Activated naive CD8-positive, alpha-beta T cell treated with anti-CD3 and anti-CD28 coated beads for 36 hours (primary cell): ENCODE measurements around the gene PFKFB4. TPM values are rescaled to one million over a fixed set of nuclear protein-coding genes. Genes with fewer than 3 reads are reported as not detected.

Experiments
- DNase-seq: peaks from one replicate; pipeline ENCODE4 v3.0.0; 2021
- H3K27ac Mint-ChIP-seq: one replicate; pipeline ENCODE4 v1.8.0; 2022; ENCODE audit warnings: mild to moderate bottlenecking, moderate library complexity, mixed read lengths
- H3K27me3 Mint-ChIP-seq: one replicate; pipeline ENCODE4 v1.8.0; 2022; ENCODE audit warnings: mild to moderate bottlenecking, mixed read lengths
- H3K36me3 Mint-ChIP-seq: one replicate; pipeline ENCODE4 v1.8.0; 2021; ENCODE audit warnings: mild to moderate bottlenecking, mixed read lengths
- H3K4me1 Mint-ChIP-seq: one replicate; pipeline ENCODE4 v1.8.0; 2021; ENCODE audit warnings: mixed read lengths
- H3K4me3 Mint-ChIP-seq: one replicate; pipeline ENCODE4 v1.8.0; 2022; ENCODE audit warnings: mild to moderate bottlenecking, moderate library complexity, mixed read lengths
- H3K9me3 Mint-ChIP-seq: one replicate; pipeline ENCODE4 v1.8.0; 2022; ENCODE audit warnings: mixed read lengths
- total RNA-seq, 2 experiments: library from RNA; stranded (reverse); gene quantifications; one replicate each; pipeline ENCODE4 v1.2.3, GENCODE V29; 2021

Gene PFKFB4
- 10 to 100 TPM; 33.7 to 36.1 TPM for total RNA-seq

GRCh38 chr3:48556796-48557626 is at the start of gene PFKFB4:
Gene PFKFB4, minus strand, starts transcription at chr3:48556803. Its CDS starts 26 bp downstream, at chr3:48556777.
- Mint-ChIP-seq H3K9me3 (no peaks in the 10 kb centered on the region), H3K36me3 (peaks cover 6% of the 10 kb centered on the region), H3K27ac (peak within 1 kb of the TSS; percentile 88), H3K27me3 (no peaks in the 10 kb centered on the region), H3K4me1 (peaks cover 20% of the 10 kb centered on the region), H3K4me3 (peak within 1 kb of the TSS; percentile 85)
- DNase-seq, result peak; percentile 99

GRCh38 chr3:48601622-48601994 is 45.0 kb upstream of the PFKFB4 start:
- Mint-ChIP-seq H3K27me3 (no peaks in the 10 kb centered on the region), H3K9me3 (no peaks in the 10 kb centered on the region), H3K27ac (no peak overlapping the region), H3K4me1 (peaks cover 2% of the 10 kb centered on the region), H3K4me3 (no peak overlapping the region), H3K36me3 (peaks cover 6% of the 10 kb centered on the region)
- DNase-seq, result no peak

- peaks cover 3% of the 10 kb centered on the region for H3K4me1 Mint-ChIP-seq
- peaks cover 5% of the 10 kb centered on the region for H3K36me3 Mint-ChIP-seq
- no peak overlapping the region for H3K4me3 Mint-ChIP-seq
- H3K9me3 Mint-ChIP-seq, result no peaks in the 10 kb centered on the region
- peaks cover 4% of the 10 kb centered on the region for H3K27me3 Mint-ChIP-seq
- DNase-seq, result no peak
- no peak overlapping the region for H3K27ac Mint-ChIP-seq
Measured at GRCh38 chr3:48600711-48601621, 44.4 kb upstream of the PFKFB4 start.

- Mint-ChIP-seq H3K4me3 (no peak overlapping the region), H3K27me3 (peaks cover 14% of the 10 kb centered on the region), H3K9me3 (no peaks in the 10 kb centered on the region), H3K36me3 (peaks cover 5% of the 10 kb centered on the region), H3K4me1 (peaks cover 3% of the 10 kb centered on the region), H3K27ac (no peak overlapping the region)
- DNase-seq, result no peak
Measured at GRCh38 chr3:48599509-48600285, 43.1 kb upstream of the PFKFB4 start.

GRCh38 chr3:48599077-48599501 is 42.5 kb upstream of the PFKFB4 start:
- H3K4me1 Mint-ChIP-seq, result peaks cover 5% of the 10 kb centered on the region
- H3K4me3 Mint-ChIP-seq, result no peak overlapping the region
- no peak for DNase-seq
- peaks cover 20% of the 10 kb centered on the region for H3K27me3 Mint-ChIP-seq
- H3K9me3 Mint-ChIP-seq, result no peaks in the 10 kb centered on the region
- H3K27ac Mint-ChIP-seq, result no peak overlapping the region
- H3K36me3 Mint-ChIP-seq, result peaks cover 3% of the 10 kb centered on the region

- DNase-seq, result no peak
- Mint-ChIP-seq H3K27me3 (peaks cover 24% of the 10 kb centered on the region), H3K4me1 (peaks cover 5% of the 10 kb centered on the region), H3K36me3 (peaks cover 3% of the 10 kb centered on the region), H3K9me3 (no peaks in the 10 kb centered on the region), H3K27ac (no peak overlapping the region), H3K4me3 (no peak overlapping the region)
Measured at GRCh38 chr3:48598323-48599076, 41.9 kb upstream of the PFKFB4 start.

GRCh38 chr3:48597408-48597800 is 40.8 kb upstream of the PFKFB4 start:
- Mint-ChIP-seq H3K4me3 (no peak overlapping the region), H3K4me1 (peaks cover 5% of the 10 kb centered on the region), H3K27me3 (peaks cover 33% of the 10 kb centered on the region), H3K27ac (no peak overlapping the region), H3K36me3 (peaks cover 2% of the 10 kb centered on the region), H3K9me3 (no peaks in the 10 kb centered on the region)
- no peak for DNase-seq

- H3K27ac Mint-ChIP-seq, result no peak overlapping the region
- H3K27me3 Mint-ChIP-seq, result peaks cover 33% of the 10 kb centered on the region
- H3K4me3 Mint-ChIP-seq, result no peak overlapping the region
- H3K4me1 Mint-ChIP-seq, result peaks cover 3% of the 10 kb centered on the region
- H3K36me3 Mint-ChIP-seq, result no peaks in the 10 kb centered on the region
- H3K9me3 Mint-ChIP-seq, result no peaks in the 10 kb centered on the region
- no peak for DNase-seq
Measured at GRCh38 chr3:48596676-48597407, 40.2 kb upstream of the PFKFB4 start.

GRCh38 chr3:48596157-48596556 is 39.6 kb upstream of the PFKFB4 start:
- H3K4me1 Mint-ChIP-seq, result peaks cover 3% of the 10 kb centered on the region
- no peaks in the 10 kb centered on the region for H3K9me3 Mint-ChIP-seq
- peak overlapping the region; percentile 51 for H3K27ac Mint-ChIP-seq
- peaks cover 34% of the 10 kb centered on the region for H3K27me3 Mint-ChIP-seq
- H3K36me3 Mint-ChIP-seq, result no peaks in the 10 kb centered on the region
- DNase-seq, result no peak
- no peak overlapping the region for H3K4me3 Mint-ChIP-seq

- Mint-ChIP-seq H3K9me3 (no peaks in the 10 kb centered on the region), H3K27me3 (peaks cover 39% of the 10 kb centered on the region), H3K4me1 (peaks cover 3% of the 10 kb centered on the region), H3K36me3 (no peaks in the 10 kb centered on the region), H3K4me3 (no peak overlapping the region), H3K27ac (no peak overlapping the region)
- DNase-seq, result no peak
Measured at GRCh38 chr3:48595526-48596121, 39.0 kb upstream of the PFKFB4 start.

GRCh38 chr3:48595075-48595525 is 38.5 kb upstream of the PFKFB4 start, which contains the start of gene COL7A1:
Gene COL7A1, minus strand, starts transcription at chr3:48595329. Its CDS starts 170 bp downstream, at chr3:48595159.
- peaks cover 44% of the 10 kb centered on the region for H3K27me3 Mint-ChIP-seq
- peaks cover 3% of the 10 kb centered on the region for H3K4me1 Mint-ChIP-seq
- peak; percentile 14 for DNase-seq
- H3K9me3 Mint-ChIP-seq, result no peaks in the 10 kb centered on the region
- peak within 1 kb of the TSS; percentile 51 for H3K27ac Mint-ChIP-seq
- H3K36me3 Mint-ChIP-seq, result no peaks in the 10 kb centered on the region
- H3K4me3 Mint-ChIP-seq, result no peak within 1 kb of the TSS

GRCh38 chr3:48594417-48595049 is 37.9 kb upstream of the PFKFB4 start:
- DNase-seq, result no peak
- Mint-ChIP-seq H3K36me3 (no peaks in the 10 kb centered on the region), H3K4me1 (peaks cover 3% of the 10 kb centered on the region), H3K4me3 (no peak overlapping the region), H3K27ac (no peak overlapping the region), H3K27me3 (peaks cover 49% of the 10 kb centered on the region), H3K9me3 (no peaks in the 10 kb centered on the region)

GRCh38 chr3:48593337-48593736 is 36.7 kb upstream of the PFKFB4 start:
- Mint-ChIP-seq H3K36me3 (no peaks in the 10 kb centered on the region), H3K9me3 (no peaks in the 10 kb centered on the region), H3K4me3 (no peak overlapping the region), H3K4me1 (peaks cover 3% of the 10 kb centered on the region), H3K27ac (no peak overlapping the region), H3K27me3 (peaks cover 57% of the 10 kb centered on the region)
- no peak for DNase-seq
